ENCODE measurements around the gene NSD2.
"Not testable (repeated sequence)": the region's sequence is repeated elsewhere in the genome, so short reads cannot be mapped to it uniquely, and the experiment has no call there.

The NSD2 gene

DNA sequence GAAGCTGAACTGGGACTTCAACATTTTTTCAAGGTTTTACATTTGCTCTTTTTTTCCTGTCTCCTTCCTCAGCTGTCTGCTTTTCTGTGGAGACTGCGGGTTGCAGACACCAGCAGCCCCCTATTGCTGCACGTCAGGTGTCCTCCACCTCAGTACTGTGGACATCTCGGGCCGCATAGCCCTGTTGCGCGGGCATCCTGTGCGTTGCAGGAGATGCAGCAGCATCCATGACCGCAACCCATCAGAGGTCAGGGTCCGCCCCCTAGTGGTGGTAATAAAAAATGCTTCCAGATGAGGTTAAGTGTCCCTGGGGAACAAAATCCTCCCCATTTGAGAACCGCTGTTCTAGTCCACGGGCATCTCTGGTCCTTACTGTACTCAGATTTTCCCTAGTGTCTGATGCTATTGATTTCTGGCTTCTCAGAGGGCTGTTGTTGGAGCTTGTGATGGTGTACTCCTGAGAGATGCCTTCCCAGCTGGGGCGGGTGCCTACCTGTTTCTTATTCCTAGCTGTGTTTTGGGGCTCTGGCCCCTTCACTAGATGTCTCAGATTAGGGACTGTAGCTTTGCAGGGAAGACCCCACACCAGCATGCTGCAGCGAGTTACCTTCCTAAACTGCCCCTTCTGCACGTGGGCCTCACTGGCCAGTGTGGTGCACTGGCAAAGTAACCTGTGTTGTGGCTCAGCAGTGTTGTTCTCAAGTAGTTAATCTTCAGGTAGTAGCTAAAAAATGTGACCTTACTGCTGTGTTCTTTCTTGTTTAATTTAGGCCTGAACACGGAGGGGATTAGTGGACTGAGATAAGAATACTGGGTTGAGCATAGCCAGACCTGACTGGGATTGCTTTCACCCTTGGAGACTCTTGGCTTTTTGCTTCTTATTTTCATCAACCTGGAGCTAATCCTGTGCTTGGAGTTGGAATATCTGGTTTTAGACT, 28.2 kb downstream of the NSD2 start:
- DNase-seq (ENCODE audit: low spot score), result peak; percentile 87

DNA sequence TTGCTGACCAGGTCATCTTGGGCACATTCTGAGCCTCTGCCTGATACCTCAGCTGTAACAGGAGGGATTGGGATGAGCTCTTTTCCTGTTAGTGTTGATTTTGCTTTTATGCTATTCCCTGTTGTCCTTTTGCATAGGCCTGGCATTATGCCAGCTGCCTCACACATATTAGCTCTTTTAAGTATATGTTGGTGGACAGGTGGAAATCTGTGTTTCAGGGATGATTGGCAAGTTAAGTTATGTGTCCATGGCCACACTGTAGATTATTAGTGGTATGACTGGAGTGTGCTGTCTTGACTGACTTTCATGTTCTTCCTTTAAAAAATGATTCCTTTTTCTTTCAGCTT, 28.9 kb downstream of the NSD2 start:
- peak; percentile 16 for DNase-seq (ENCODE audit: low spot score)

DNA sequence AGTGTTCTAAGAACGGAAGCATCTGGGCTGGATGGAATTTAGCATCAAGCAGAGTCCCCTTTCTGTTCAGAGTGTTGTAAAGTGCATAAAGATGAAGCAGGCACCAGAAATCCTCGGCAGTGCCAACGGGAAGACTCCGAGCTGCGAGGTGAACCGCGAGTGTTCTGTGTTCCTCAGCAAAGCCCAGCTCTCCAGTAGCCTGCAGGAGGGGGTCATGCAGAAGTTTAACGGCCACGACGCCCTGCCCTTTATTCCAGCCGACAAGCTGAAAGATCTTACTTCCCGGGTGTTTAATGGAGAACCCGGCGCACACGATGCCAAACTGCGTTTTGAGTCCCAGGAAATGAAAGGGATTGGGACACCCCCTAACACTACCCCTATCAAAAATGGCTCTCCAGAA, 29.4 kb downstream of the NSD2 start:
- no peak for DNase-seq (ENCODE audit: low spot score)

DNA sequence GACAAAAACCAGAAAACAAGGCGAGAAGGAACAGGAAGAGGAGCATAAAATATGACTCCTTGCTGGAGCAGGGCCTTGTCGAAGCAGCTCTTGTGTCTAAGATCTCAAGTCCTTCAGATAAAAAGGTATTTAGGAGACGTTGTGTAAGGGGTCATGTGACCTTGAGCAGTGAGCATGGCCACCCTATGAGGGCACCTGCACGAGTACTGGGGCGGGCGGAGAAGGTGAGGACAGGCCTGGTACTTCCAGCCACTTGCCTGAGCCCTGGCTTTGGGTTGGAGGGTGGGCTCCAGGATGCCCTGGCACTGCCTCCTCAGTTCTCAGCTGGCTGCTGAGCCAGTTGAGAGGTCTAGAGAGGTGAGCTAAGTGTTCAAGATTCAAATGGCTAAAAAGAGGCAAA, 29.9 kb downstream of the NSD2 start:
- DNase-seq (ENCODE audit: low spot score), result no peak

DNA sequence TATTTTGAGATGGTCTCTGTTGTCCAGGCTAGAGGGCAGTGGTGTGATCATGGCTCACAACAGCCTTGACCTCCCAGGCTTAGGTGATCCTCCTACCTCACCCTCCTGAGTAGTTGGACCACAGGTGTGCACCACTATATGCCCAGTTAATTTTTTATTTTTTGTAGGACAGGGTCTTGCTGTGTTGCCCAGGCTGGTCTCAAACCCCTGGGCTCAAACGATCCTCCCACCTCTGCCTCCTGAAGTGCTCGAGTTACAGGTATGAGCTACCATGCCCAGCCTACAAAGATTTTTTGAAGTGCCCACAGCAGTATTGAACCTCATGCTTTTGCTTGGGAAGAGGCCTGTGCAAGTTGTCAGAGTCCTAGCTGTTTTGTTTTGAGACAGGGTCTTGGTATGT, 31.1 kb downstream of the NSD2 start:
- no peak for DNase-seq (ENCODE audit: low spot score)

DNA sequence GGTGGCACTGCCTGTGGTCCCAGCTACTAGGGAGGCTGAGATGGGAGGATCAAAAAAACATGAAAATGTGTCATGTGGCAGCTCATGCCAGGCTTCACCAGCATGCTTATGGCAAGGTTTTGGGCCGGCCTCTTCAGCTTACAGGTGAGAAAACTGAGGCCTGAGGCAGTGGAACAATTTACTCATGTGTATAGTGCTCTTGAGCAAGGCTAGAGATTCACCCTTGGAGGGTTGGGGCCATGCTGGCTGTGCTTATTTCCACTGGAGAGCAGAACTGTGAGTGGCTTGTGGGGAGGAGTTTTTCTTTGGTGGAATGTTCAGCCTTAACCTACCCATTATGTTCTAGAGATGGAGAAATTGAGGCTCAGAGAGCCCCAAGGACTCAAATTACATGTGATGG, 31.8 kb downstream of the NSD2 start:
- no peak for DNase-seq (ENCODE audit: low spot score)

DNA sequence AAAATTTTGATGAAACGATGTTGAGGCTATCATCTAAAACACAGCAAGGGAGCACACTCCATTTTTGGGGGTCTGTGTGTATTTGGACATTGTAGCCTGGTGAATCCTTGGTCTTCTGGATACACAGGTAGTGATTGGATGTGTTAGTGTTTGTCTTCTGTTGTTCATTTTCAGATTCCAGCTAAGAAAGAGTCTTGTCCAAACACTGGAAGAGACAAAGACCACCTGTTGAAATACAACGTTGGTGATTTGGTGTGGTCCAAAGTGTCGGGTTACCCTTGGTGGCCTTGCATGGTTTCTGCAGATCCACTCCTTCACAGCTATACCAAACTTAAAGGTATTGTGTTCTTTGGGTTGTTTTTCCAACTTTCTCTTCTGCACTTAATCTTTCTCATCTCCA, 32.8 kb downstream of the NSD2 start:
- no peak for DNase-seq (ENCODE audit: low spot score)

DNA sequence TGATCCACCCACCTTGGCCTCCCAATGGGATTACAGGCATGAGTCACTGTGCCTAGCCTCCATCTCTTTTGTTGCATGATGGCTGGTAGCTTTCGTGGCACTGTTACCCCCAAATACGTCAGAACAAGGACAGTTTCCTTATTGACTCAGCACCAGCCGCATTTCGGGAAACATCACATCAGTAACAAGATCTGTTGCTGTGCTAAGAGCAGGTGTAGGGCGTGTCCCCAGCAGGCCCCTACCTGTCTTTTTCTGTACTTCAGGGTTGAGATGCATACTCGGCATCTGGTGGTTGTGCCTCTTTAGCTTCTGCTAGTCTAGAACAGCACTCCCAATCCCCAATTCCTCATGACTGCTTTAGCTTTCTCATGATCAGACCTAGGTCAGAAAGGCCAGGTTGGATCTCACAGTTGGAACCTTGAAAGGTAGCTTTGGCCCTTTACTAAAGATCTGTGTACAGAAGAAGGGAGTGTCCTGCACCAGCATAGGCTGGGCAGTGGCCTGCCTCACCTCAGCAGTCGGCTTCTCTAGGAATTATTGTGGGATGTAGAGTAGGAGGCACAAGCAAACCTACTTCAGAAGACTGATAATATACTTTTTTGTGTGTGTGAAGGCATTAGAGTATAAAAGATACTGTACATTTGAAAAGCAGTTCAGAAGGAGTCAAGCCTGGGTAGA, 36.8 kb downstream of the NSD2 start:
- DNase-seq (ENCODE audit: low spot score), result no peak

DNA sequence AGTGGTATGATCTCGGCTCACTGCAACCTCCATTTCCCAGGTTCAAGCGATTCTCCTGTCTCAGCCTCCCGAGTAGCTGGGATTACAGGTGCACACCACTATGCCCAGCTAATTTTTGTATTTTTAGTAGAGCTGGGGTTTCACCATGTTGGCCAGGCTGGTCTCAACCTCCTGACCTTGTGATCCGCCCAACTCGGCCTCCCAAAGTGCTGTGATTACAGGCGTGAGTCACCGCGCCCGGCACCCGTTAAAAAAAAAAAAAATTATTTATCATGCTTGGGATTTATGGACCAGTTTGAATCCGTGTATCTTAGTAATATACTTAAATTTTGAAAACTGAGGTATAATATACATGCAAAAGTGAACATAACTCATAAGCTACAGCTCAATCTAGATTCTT, 38.5 kb downstream of the NSD2 start:
- not testable (repeated sequence) for DNase-seq (ENCODE audit: low spot score)

DNA sequence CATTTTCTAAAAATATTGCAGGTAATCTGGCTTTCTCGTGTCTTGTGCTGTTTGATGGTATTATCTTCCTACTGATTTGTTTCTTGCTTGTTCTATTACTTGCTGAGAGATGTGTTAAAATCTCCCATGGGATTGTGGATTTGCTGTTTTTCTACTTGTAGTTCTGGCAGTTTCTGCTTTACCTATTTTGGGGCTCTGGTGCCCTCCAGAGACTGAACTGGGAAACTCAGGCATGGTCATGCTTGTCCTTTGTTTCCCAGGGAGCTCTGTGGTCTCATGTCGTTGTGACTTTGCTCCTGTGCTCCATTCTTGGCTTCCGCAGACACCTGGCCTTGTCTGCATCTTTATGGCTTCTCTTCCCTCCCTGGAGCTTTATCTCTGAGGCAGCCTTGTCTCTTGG, 39.5 kb downstream of the NSD2 start:
- peak; percentile 78 for DNase-seq (ENCODE audit: low spot score)

DNA sequence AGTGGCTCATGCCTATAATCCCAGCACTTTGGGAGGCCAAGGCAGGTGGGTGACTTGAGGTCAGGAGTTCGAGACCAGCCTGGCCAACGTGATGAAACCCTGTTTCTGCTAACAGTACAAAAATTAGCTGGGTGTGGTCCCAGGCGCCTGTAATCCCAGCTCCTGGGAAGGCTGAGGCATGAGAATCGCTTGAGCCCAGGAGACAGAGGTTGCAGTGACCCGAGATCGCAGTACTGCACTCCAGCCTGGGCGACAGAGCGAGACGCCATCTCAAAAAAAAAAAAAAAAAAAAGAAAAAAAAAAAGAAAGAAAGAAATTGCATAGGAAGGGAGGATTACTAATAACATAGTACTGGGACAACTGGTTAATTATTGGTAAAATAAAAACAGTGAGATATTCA, 40.1 kb downstream of the NSD2 start:
- DNase-seq (ENCODE audit: low spot score), result not testable (repeated sequence)

DNA sequence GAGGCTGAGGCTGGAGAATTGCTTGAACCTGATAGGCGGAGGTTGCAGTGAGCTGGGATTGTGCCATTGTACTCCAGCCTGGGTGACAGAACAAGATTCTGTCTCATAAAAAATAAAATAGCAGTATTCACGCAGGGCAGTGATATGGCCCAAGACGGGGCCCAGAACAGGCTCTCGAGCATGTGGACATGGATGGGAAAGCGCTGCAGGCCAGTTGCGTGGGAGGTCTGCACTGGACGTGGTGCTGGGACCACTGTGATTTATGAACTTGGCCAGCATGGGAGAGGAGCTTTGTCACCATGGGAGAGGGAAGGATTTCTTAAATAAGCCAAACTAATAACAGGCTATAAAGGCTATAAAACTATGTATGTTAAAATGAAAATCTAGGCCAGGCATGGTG, 51.6 kb downstream of the NSD2 start:
- no peak for DNase-seq (ENCODE audit: low spot score)

DNA sequence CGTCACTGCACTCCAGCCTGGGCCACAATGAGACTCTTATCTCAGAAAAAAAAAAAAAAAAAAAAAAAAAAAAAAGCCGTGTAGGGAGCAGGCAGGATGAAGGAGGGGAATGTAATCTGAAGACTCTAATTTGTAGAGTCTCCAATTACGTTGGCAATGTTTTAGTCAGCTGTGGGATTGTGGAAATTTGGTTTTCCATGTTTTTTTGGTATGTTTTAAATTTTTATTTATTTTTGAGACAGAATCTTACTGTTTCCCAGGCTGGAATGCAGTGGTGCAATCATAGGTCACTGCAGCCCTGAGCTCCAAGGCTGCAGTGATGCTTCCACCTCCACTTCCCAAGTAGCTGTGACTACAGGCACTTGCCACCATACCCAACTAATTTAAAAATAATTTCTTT, 56.5 kb downstream of the NSD2 start:
- no peak for DNase-seq (ENCODE audit: low spot score)

DNA sequence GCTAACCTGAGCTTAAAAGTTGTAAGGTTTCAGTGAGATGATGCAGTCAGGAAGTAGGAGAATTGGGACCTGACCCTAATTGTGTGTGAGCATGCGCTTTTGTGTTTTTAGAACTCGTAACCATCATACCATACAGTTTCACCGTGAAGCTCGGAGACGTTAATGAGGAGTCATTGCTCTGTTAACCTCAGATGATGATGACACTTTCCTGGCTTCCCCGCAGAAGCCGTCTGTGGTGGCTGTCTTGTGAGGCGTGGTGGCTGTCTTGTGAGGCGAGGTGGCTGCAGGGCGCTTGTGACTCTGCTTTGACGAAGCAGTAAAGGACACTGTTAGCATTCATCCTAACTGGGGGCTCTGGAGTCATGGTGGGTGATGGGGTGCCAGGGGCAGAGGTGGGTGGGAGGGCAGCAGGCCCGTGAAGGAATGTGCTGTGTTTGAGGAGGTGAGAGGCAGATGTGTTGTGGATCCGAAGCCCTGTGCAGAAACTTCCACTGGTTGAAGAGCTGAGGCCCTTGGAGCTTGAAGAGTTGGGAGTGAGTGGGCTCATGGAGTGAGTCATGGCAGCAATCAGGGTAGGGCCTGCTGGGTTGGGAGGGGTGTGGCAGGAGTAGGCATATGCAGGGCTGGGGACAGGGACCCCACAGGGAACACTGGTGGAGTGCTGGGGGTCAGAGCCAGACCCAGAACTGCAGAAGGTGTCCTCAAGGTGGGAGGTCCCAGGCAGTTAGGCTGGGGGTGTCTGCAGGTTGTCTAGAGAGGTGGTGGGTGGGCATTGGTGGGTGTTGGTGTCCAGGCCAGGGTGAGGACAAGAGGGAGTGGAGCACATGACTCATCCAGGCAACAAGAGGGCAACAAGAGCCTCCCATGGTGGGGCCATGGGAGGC, 57.4 kb downstream of the NSD2 start:
- no peak for DNase-seq (ENCODE audit: low spot score)

DNA sequence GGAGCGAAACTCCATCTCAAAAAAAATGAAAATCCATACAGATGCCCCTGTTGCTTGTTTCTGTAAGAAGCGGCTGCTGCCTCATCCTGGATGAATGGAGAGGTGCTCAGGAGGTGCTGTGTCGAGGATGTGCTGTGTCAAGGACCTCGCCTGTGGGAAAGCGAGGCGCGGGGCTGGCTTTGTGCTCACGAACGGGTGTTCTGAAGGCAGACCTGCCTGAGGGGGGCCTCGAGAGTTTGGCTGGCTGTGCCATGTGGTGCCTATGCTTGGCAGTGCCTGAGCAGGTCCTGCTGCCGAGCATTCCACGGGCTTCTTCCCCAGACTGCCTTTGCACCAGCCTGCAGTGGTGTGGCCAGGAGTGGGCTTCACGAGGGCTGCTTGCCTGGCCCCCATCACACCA, 61.5 kb downstream of the NSD2 start:
- DNase-seq (ENCODE audit: low spot score), result no peak

DNA sequence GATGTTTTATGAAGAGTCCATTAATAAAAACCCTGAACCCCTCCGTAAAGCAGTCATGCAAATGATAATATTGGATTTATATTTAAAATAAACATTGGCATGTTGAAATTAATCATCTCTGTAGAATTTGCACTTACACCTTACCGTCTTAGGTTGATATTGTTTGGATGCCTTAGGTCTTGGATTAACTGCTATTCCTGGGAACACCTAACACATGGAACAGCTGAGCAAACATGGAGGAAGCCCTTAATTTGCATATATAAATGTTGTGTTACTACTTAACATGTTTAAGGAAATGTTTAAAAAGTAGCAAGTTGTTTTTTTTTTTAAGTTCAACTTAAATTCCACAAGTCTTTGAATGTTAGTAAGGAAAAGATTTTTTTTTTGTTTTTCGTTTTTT, 62.5 kb downstream of the NSD2 start:
- DNase-seq (ENCODE audit: low spot score), result no peak

DNA sequence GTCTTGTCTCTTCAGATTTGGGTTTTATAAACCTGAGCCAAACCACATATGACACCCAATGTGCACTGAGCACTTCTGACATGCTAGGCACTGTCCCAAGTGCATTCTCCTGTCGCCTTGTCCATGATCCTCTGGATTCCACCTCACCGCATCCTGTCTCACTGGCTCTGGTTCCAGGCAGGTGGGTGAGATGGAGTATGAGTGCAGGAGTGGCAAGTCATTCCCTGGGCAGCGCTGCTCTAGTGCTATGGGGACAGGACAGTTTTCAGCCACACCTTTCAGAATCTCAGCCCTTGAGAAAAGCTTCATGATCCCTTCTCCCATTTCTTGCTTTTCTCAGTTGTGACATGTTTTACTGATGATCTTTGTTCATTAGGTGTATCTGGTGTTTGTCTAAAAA, 66.4 kb downstream of the NSD2 start:
- no peak for DNase-seq (ENCODE audit: low spot score)

DNA sequence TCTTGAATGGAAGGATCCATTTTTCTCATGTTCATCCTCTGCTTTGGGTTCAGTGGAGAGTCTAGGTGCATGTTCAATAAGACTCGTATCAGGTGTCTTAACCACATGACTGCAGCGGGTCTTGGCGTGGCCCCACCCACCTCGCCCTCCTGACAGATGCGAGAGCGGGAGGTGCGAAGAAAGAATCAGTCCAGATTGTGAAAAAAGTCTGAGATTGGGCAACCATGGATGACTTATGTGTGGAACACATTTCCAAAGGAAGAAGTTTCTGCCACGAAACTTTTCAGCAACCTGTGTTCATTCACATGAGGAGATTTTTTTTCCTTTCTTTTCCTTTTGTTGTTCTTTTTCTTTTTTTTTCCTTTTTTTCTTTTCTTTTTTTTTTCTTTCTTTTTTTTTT, 66.8 kb downstream of the NSD2 start:
- no peak for DNase-seq (ENCODE audit: low spot score)

DNA sequence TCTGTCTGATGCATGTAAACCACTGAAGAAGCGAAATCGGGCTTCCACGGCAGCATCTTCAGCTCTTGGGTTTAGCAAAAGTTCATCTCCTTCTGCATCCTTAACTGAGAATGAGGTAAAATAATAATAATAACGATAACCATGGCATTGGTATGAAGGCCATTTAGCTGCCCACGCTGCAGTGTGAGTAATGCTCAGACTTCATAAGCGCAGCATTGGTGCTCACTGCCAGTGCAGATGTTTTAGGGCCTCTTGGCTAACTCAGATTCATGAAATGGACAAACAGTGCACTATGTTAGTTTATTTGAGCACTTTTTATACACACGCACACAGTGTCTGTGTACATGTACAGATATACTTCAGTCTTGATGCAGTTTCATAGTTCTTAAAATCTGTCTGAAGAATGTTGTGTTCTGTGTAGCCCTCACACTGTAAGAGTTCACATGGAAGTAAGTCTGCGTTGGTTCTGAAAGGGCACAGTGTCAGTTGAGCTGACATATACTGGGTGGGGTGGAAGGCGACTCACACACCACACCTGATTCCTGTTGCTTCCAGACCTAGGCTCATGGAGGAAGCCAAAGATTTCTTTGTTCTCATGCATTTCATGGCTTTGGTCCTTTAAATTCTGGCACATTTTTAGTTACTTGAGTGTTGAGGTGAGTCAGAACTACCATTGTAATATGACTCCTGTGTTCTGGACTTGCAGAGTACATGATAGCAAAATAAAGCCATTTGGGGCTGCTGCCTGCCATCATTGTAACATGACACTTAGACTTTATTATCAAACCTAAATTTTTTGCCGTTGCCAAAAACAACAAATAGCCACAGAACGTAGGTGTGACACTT, 68.7 kb downstream of the NSD2 start:
- DNase-seq (ENCODE audit: low spot score), result no peak

DNA sequence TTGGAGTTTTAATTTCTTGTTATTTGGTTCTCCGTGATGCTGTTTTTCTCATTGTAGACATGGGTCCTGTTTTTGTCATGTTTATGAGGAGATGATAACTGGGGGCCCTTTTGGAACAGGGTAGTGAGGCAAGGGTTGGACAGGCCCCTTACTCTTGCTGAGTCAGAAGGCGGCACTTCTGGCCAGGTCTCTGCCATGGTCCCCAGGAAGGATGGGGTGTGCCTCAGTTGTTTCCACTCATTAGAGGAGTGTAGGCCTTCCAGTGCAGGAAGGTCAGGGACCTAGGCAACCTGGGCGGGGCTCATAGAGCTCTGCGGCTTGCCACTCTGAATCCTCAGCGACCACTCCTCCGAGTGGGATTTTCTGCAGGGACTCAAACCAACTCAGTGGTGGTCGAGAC, 69.4 kb downstream of the NSD2 start:
- no peak for DNase-seq (ENCODE audit: low spot score)

DNA sequence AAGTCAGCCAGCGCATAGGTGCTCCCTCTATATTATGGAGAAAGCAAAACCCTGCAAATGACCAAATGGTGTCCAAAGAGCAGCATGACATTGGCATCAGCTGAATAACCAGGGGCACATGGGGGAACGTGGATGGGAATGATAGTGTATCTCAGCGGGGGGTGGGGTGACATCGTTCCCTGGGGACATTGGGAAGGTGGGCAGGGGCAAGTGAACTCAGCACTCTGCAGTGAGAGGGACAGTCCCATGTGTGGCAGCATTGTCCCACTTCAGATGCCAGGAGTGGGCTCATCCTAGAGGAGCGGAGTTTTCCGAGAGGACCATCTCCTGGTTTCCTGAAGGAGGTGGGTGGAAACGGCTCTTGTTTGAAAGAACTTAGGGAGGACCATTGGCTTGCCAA, 72.7 kb downstream of the NSD2 start:
- no peak for DNase-seq (ENCODE audit: low spot score)

Data from cerebellar cortex (tissue), 1 donor.